Upper lobe of right lung (tissue), 1 donor: Measurements from ENCODE around the gene EBPL. TPM values are rescaled to one million over a fixed set of nuclear protein-coding genes. Genes with fewer than 3 reads are reported as not detected.

Experiments used
- ATAC-seq: fragments of 200-7000 bp; cut with Tn5 transposase; one replicate; pipeline ENCODE4 v1.9.1; 2020; ENCODE audit warnings: mild to moderate bottlenecking, moderate library complexity
- DNase-seq: peaks from one replicate; pipeline ENCODE4 v3.0.0-alpha.2; 2020
- H3K27ac ChIP-seq: fragments of 200-600 bp; one replicate; pipeline ENCODE4 v1.8.0; 2022
- H3K27me3 ChIP-seq: fragments of 200-600 bp; one replicate; pipeline ENCODE4 v1.8.0; 2022; ENCODE audit warnings: mild to moderate bottlenecking
- H3K36me3 ChIP-seq: fragments of 200-600 bp; one replicate; pipeline ENCODE4 v1.8.0; 2022
- H3K4me1 ChIP-seq: fragments of 200-600 bp; one replicate; pipeline ENCODE4 v1.8.0; 2022
- H3K4me3 ChIP-seq: fragments of 200-600 bp; one replicate; pipeline ENCODE4 v1.8.0; 2022; ENCODE audit warnings: mild to moderate bottlenecking
- H3K9me3 ChIP-seq: fragments of 200-600 bp; one replicate; pipeline ENCODE4 v1.8.0; 2022
- CTCF ChIP-seq: fragments of 200-600 bp; IDR thresholded peaks from one replicate; pipeline ENCODE4 v1.8.0; 2022; ENCODE audit warnings: antibody characterized with exemption
- intact Hi-C: fragments of 100-400 bp; cut with DNase I; formaldehyde crosslinking; loops from one replicate; pipeline ENCODE4 v1.11.0; 2022
- total RNA-seq: library from RNA; stranded (reverse); fragmentation: NEBNext Ultra II Directional; extraction: Animal tissue kit (Norgen Biotek cat#: 25700); gene quantifications from one replicate; pipeline ENCODE4 v1.2.1, GENCODE V29; 2021
- donor health status: DM: no; HTN: yes; CAD: no; lungs with severe emphysema.

EBPL gene
- total RNA-seq, 1 donor from 2014 or later = 48.0 TPM

- intact Hi-C loops = no loop called here
- no peaks in the 10 kb centered on the region for H3K9me3 ChIP-seq
- no peak for DNase-seq
- peak overlapping the region; percentile 37 for H3K27ac ChIP-seq
- peaks cover 19% of the 10 kb centered on the region for H3K4me1 ChIP-seq
- TF ChIP-seq CTCF = no peak
- no peaks in the 10 kb centered on the region for H3K36me3 ChIP-seq
- no peak overlapping the region for H3K4me3 ChIP-seq
- peak; percentile 53 for ATAC-seq
- H3K27me3 ChIP-seq = no peaks in the 10 kb centered on the region
Measured at GRCh38 chr13:49638030-49638743, 53.1 kb downstream of the EBPL start.

- TF ChIP-seq CTCF = no peak
- intact Hi-C loops = no loop called here
Measured at GRCh38 chr13:49636705-49637104, 54.6 kb downstream of the EBPL start.

GRCh38 chr13:49635599-49636433 is 55.5 kb downstream of the EBPL start:
- Histone ChIP-seq H3K9me3 (no peaks in the 10 kb centered on the region), H3K27me3 (no peaks in the 10 kb centered on the region), H3K4me3 (peak overlapping the region; percentile 26), H3K36me3 (no peaks in the 10 kb centered on the region), H3K27ac (peak overlapping the region; percentile 18), H3K4me1 (peaks cover 8% of the 10 kb centered on the region)
- TF ChIP-seq CTCF = no peak
- intact Hi-C loops = no loop called here
- ATAC-seq = peak; percentile 18
- DNase-seq = no peak

More at GRCh38 chr13:49636705-49637104, 54.6 kb downstream of the EBPL start:
- H3K27me3 ChIP-seq = no peaks in the 10 kb centered on the region
- no peak overlapping the region for H3K27ac ChIP-seq
- ATAC-seq = no peak
- no peaks in the 10 kb centered on the region for H3K36me3 ChIP-seq
- no peak for DNase-seq
- H3K9me3 ChIP-seq = no peaks in the 10 kb centered on the region
- no peak overlapping the region for H3K4me3 ChIP-seq
- H3K4me1 ChIP-seq = peaks cover 14% of the 10 kb centered on the region

- intact Hi-C loops = no loop called here
- no peak for DNase-seq
Measured at GRCh38 chr13:49633710-49634109, 57.6 kb downstream of the EBPL start.

GRCh38 chr13:49632156-49632555 is 59.1 kb downstream of the EBPL start:
- peaks cover 25% of the 10 kb centered on the region for H3K4me1 ChIP-seq
- no peak for ATAC-seq
- intact Hi-C loops = no loop called here

More at GRCh38 chr13:49633710-49634109, 57.6 kb downstream of the EBPL start:
- no peak for TF ChIP-seq CTCF
- Histone ChIP-seq H3K27me3 (no peaks in the 10 kb centered on the region), H3K27ac (no peak overlapping the region), H3K4me3 (no peak overlapping the region), H3K9me3 (no peaks in the 10 kb centered on the region), H3K4me1 (peaks cover 25% of the 10 kb centered on the region), H3K36me3 (no peaks in the 10 kb centered on the region)
- no peak for ATAC-seq

More at GRCh38 chr13:49632156-49632555, 59.1 kb downstream of the EBPL start:
- Histone ChIP-seq H3K4me3 (no peak overlapping the region), H3K27ac (no peak overlapping the region), H3K36me3 (no peaks in the 10 kb centered on the region), H3K27me3 (no peaks in the 10 kb centered on the region), H3K9me3 (no peaks in the 10 kb centered on the region)
- no peak for DNase-seq
- TF ChIP-seq CTCF = no peak
